SK-N-MC (cell line): ENCODE measurements around the gene PEX11G.

Experiments
- DNase-seq: peaks from one replicate; pipeline ENCODE4 v3.0.0-alpha.2; 2011; ENCODE audit warnings: low read depth, low spot score
- H3K27ac ChIP-seq: fragments of 200-600 bp; sonication (generic); 2 replicates; pipeline ENCODE4 v1.5.1; 2016; ENCODE audit warnings: mixed run types
- H3K36me3 ChIP-seq: fragments of 200-600 bp; sonication (generic); 2 replicates; pipeline ENCODE4 v1.6.1; 2017; ENCODE audit warnings: antibody characterized with exemption, low read length, mixed read lengths; ENCODE audit not compliant: insufficient read depth
- H3K4me3 ChIP-seq: fragments of 200-600 bp; sonication (generic); 2 replicates; pipeline ENCODE4 v1.5.1; 2016
- H3K9ac ChIP-seq: fragments of 200-600 bp; sonication (generic); 2 replicates; pipeline ENCODE4 v1.8.0; 2017; ENCODE audit warnings: mixed run types, mixed read lengths; ENCODE audit not compliant: insufficient read length
- H3K9me3 ChIP-seq: fragments of 200-600 bp; sonication (generic); 2 replicates; pipeline ENCODE4 v1.6.1; 2017; ENCODE audit warnings: low read depth, mild to moderate bottlenecking, antibody characterized with exemption, low read length, moderate library complexity, mixed read lengths
- EZH2 ChIP-seq: fragments of 200-600 bp; sonication (generic); IDR thresholded peaks from one replicate; pipeline ENCODE4 v1.6.1; 2017; ENCODE audit warnings: antibody characterized with exemption
- FOXP2 ChIP-seq: optimal IDR thresholded peaks from 2 replicates; pipeline ENCODE3; 2011; ENCODE audit warnings: mild to moderate bottlenecking, moderate library complexity; ENCODE audit not compliant: insufficient read depth; ENCODE audit errors: extremely low read length, control extremely low read depth
- POLR2AphosphoS5 ChIP-seq: IDR thresholded peaks from 2 replicates; pipeline ENCODE4 v1.6.1; 2012; ENCODE audit warnings: mild to moderate bottlenecking, low read depth, low read length, borderline replicate concordance

The PEX11G gene

GRCh38 chr19:7488736-7489353 is at the start of gene PEX11G:
TSS of gene PEX11G (minus strand) at chr19:7489035. CDS start at chr19:7489010, 25 bp downstream.
- TF ChIP-seq FOXP2: no peak
- peak; percentile 60; the same call in 1 of the 2 replicates for TF ChIP-seq POLR2AphosphoS5
- Histone ChIP-seq H3K4me3 (no peak within 1 kb of the TSS), H3K9ac (no peak within 1 kb of the TSS), H3K27ac (no peak within 1 kb of the TSS), H3K36me3 (no peaks in the 10 kb centered on the region), H3K9me3 (no peaks in the 10 kb centered on the region)
- no peak for DNase-seq

GRCh38 chr19:7535998-7536695 is 47.3 kb upstream of the PEX11G start:
- peak overlapping the region; percentile 82 for H3K4me3 ChIP-seq
- DNase-seq: no peak
- no peak overlapping the region for H3K27ac ChIP-seq
- peak overlapping the region; percentile 51 for H3K9ac ChIP-seq
- no peaks in the 10 kb centered on the region for H3K36me3 ChIP-seq
- no peaks in the 10 kb centered on the region for H3K9me3 ChIP-seq
- no peak for TF ChIP-seq POLR2AphosphoS5
- no peak for TF ChIP-seq EZH2
- TF ChIP-seq FOXP2: no peak

- Histone ChIP-seq H3K27ac (no peak within 1 kb of the TSS), H3K36me3 (no peaks in the 10 kb centered on the region), H3K9me3 (no peaks in the 10 kb centered on the region), H3K4me3 (peak within 1 kb of the TSS; percentile 82), H3K9ac (peak within 1 kb of the TSS; percentile 51)
- TF ChIP-seq FOXP2 (no peak), POLR2AphosphoS5 (peak; percentile 70)
- DNase-seq: peak; percentile 56
Observed at GRCh38 chr19:7535047-7535997, 46.5 kb upstream of the PEX11G start, which contains the start of gene PNPLA6. TSS of gene PNPLA6 (plus strand) at chr19:7535717. CDS start at chr19:7535789, 72 bp downstream.

GRCh38 chr19:7534531-7535046 is 45.8 kb upstream of the PEX11G start:
- Histone ChIP-seq H3K36me3 (no peaks in the 10 kb centered on the region; the same call in 1 of the 2 replicates), H3K9ac (peak overlapping the region; percentile 46), H3K9me3 (no peaks in the 10 kb centered on the region), H3K27ac (no peak overlapping the region), H3K4me3 (peak overlapping the region; percentile 82)
- TF ChIP-seq FOXP2: no peak
- peak; percentile 6; the same call in 1 of the 2 replicates for TF ChIP-seq POLR2AphosphoS5
- DNase-seq: peak; percentile 10

- no peaks in the 10 kb centered on the region for H3K9me3 ChIP-seq
- TF ChIP-seq EZH2: no peak
- TF ChIP-seq POLR2AphosphoS5: no peak; the same call in 1 of the 2 replicates
- TF ChIP-seq FOXP2: no peak
- no peaks in the 10 kb centered on the region; the same call in 1 of the 2 replicates for H3K36me3 ChIP-seq
- H3K27ac ChIP-seq: peak overlapping the region; percentile 69; the same call in 1 of the 2 replicates
- peak; percentile 26 for DNase-seq
- H3K9ac ChIP-seq: peak overlapping the region; percentile 74
- peak overlapping the region; percentile 82 for H3K4me3 ChIP-seq
Observed at GRCh38 chr19:7533925-7534480, 45.2 kb upstream of the PEX11G start.

GRCh38 chr19:7533281-7533885 is 44.5 kb upstream of the PEX11G start:
- peak overlapping the region; percentile 74 for H3K9ac ChIP-seq
- TF ChIP-seq EZH2 (no peak), FOXP2 (no peak), POLR2AphosphoS5 (no peak)
- H3K9me3 ChIP-seq: no peaks in the 10 kb centered on the region
- peak overlapping the region; percentile 82 for H3K4me3 ChIP-seq
- no peaks in the 10 kb centered on the region; the same call in 1 of the 2 replicates for H3K36me3 ChIP-seq
- no peak for DNase-seq
- H3K27ac ChIP-seq: peak overlapping the region; percentile 69; the same call in 1 of the 2 replicates
